Limb (tissue), 2 donors: ENCODE data around the gene BDKRB2.

Experiments used
- DNase-seq, 2 donors: peaks; one replicate each; pipeline ENCODE4 v3.0.0-alpha.2; 2016; ENCODE audit errors: extremely low spot score in 2 of 2

BDKRB2 gene

GRCh38 chr14:96176811-96177211, 27.8 kb upstream of the BDKRB2 start:
- DNase-seq, result peak; percentile 56 to 64

DNA sequence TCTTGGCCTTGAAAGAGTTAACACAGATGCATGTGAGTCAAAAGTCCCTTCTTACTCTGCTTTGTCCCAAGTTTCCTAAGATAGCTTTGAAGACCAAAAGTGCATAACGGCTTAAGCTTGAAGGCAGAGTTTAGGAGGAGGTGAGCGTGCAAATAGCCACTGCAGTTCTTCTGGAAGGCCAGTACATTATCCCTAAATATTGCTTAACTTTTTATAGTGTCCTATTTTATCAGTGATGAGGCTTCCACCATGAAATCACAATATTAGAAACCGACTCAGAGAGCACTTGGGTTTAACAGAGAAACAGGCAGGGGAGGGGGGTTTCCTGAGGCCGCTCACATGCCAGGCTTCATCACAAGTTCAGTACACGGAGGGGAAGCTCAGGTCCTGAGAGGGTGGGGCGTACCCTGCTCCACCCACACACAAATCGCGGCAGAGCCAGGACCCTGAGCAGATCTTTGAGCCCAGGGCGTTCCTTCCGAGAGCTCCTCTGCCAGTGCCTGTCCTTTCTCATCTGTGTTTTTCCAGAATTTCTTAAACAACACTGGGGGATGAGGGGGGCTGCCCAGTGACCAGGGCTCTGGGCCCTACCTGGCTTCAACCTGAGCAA, 26.8 kb upstream of the BDKRB2 start:
- DNase-seq, result no peak

DNA sequence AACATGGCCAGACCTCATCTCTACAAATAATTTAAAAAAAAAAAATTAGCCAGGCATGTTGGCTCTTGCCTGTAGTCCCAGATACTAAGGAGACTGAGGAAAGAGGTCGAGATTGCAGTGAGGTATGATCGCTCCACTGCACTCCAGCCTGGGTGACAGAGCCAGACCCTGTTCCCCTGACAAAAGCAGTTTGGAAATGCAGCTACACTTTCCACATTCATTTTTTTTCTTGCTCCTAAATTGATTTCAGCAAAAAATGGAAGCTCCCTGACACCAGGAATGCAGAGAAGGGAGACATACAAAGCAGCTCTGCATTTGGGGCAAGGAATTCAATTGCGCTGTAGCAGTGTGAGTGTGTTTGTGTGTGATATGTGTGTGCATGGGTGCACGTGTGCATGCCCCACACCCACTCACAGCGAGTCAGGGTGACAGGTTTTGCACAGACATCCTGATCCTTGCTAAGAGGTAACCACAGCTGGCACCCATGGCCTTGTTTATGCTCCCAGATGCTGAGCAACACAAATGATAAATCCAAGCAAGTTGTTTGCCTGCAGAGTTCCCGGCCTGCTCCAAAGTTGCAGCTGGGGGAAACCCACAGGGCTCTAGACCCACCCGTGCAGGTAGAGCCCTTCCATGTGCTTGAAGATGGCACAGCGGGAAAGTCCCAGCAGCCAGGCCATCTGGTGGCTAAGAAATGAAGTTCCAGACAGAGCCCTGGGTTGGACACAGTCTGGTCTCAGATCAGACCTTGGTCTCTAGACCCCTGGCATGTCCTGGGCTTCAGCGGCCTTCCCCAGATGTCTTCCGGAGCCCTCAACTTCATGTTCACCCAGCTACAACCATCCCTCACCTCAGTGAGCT, 25.9 kb upstream of the BDKRB2 start:
- no peak for DNase-seq

- DNase-seq, result no peak
These were observed 24.4 kb upstream of the BDKRB2 start for GRCh38 chr14:96180043-96180874.

GRCh38 chr14:96181186-96182056, 23.2 kb upstream of the BDKRB2 start:
- DNase-seq, result no peak

- no peak for DNase-seq
These were observed 22.1 kb upstream of the BDKRB2 start for GRCh38 chr14:96182546-96182945.

- DNase-seq, result no peak
These were observed 19.9 kb upstream of the BDKRB2 start for GRCh38 chr14:96184737-96185136.

DNA sequence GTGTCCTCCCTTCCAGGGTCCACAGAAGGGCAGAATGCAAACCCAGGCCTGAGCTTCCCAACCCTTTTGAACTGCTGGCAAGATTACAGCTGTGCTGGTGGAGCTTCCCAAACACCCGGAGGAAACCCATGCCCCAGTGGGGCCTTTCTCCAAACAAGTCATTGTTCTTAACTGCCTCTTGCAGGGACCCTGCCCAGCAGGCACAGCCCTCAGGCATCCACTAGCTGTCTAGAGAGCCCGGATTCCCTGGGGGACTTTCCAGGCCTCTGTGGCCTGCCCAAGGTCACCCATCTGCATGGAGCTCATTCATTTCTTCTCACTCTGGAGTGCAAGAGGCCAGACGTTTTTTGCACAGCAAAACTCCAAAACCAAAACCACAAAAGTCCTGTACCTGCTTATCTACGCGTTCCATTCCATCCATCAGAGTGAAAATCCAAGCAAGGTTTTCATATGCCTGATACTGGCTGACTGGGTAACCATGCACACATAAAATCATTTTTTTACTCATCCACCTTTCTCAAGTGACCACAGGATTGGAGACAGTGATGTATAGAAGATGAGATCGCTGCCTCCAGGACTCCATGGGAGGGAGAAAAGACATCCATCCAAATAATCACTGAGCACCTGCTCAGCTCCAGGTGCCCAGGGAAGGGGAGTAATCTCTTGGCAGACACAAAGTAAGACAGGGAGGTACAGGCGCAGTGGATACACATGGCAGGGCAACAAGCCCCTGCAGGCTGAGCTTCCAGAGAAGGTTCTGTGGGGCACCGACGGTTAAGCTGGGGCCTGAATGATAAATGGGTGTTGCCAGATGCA, 17.2 kb upstream of the BDKRB2 start:
- no peak for DNase-seq

- no peak for DNase-seq
These were observed 15.3 kb upstream of the BDKRB2 start for GRCh38 chr14:96189281-96189711.

GRCh38 chr14:96191353-96191752, 13.3 kb upstream of the BDKRB2 start:
- peak in 1 of 2 donors; percentile 59 for DNase-seq

- no peak for DNase-seq
These were observed 12.7 kb upstream of the BDKRB2 start for GRCh38 chr14:96191841-96192462.

- DNase-seq, result no peak
These were observed 11.4 kb upstream of the BDKRB2 start for GRCh38 chr14:96192975-96193805.

DNA sequence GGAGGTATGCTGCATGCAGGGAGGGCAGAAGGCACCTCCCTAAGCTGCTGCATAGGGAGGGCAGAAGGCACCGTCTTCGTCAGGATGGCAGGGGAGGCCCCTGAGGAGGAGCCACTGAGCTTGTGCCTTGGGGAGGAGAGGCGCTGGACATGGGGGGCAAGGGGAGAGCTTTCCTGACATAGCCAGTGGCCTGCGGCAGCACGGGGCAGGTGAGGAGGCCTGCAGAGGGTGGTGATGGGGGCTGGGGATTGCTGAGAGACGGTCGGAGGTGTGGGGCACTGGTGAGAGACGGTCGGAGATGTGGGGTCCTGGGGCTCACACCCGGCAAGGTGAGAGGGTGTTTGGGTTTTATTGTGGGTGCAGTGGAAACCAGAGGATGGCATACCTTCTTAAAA, 10.4 kb upstream of the BDKRB2 start:
- DNase-seq, result no peak

DNA sequence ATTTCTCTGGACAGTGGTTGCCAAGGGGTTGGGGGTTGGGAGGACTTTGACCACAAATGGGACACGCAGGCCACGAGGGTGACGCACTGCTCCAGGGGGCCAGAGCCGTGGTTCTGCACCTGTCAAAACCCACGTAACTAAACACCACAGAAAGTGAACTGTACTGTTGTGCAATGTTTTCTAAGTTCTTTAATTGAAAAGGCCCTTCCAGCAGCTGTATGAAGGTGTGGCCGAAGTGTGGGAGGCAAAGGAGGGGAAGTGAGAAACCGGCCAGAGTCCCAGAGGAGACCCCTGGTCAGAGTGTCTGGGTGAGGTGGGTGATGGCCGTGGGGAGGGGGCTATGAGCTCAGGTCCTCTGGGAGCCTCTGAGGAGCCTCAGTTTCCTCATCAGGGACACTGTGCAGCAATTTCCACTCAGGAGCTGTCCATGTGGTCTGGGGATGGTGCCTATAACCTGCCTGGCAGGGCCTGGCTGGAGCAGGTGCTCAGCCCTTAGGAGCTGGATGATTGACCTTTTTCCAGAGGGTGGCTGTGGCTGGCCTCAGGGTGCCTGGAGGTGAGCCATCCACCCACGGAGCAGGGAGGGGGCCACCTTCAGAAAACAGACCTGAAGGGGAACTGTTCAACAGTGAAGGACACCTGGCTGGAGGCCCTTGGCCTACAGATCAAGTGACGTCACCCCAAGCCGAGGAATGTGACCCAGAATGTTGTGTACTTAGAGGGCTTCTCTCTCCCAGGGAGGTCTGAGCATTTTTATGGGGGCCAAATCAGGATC, 9.8 kb upstream of the BDKRB2 start:
- DNase-seq, result no peak

DNA sequence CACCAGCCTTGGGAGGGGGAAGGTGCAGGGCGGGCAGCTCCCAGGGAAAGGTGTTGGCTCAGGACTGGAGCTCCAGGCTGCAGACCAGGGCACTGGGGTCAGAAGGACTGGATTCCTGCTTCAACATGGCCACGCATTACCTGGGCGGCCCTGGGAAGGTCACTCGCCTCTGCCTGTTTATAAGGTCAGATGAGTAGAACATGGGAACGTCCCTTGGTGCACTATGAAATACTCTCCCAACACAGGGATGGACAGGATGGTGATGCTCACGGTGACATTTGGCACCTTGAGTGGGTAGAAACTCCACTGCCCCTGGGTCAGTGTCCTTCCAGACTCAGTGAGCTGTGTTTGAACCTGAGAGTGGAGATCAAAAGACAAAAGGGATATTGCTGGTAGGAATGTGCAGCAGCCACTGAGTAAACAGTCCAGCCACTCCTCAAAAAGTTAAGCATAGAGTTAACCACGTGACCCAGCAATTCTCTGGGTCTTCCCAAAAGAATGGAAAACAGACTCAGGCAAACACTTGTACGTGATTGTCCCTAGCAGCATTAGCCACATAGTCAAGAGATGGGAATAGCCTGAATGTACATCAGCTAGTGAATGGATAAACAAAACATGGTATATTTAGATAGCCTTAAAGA, 9.1 kb upstream of the BDKRB2 start:
- no peak for DNase-seq

DNA sequence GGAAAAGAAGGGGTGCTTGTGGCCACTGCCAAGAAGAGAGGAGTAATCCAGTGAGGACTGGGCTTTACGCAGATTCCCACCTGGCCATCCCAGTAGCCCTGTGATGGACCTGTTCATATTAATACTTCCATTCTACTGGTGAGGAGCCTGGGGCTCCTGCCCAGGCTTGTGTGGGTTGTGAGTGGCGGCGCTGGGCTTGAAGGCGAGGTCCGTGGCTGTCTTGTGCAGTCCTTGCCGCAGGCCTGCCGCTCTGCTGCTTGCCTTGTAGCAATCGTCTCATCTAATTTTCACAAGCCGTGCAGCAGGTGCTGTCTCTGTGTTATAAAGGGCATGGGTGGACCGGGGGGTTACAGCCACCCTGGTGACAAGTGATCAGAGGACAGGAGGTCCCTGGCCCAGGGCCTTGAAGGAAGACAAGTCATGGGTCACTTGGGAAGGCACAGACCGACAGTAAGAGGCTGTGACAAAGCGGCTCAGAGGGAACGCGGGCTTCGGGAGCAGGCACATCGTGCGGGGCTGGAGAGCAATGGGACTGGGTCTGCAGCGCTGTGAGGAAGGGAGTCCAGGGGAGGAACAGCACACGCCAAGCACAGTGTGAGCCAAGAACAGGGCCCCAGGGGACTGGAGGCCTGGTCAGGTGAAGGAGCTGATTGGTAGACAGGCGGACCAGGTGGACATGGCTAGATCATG, 7.3 kb upstream of the BDKRB2 start:
- DNase-seq, result no peak

DNA sequence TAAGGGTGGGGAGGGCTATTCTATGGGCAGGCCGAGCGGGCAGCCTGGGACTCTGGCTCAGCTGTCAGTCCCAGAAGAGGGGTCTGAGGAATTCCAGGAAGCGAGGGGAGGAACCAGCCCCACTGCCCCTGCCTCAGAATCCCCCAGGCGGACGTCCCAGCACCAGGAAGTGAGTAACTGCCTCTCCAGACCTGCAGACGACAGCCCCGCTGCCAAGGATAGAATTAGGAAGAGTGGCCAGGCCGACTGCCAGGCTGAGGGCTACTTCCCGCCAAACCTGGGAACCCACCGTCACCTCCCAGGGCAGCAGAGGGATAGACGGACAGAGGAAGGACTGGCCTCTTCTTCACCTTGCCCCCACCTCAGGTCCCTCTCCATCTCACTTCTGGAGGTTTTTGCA, 6.7 kb upstream of the BDKRB2 start:
- DNase-seq, result no peak
